Lower leg skin (tissue), 3 donors: ENCODE measurements around the gene RPH3AL.

Experiments
- POLR2A ChIP-seq, 2 donors: fragments of 450-650 bp; IDR thresholded peaks; one replicate each; pipeline ENCODE4 v1.6.1; 2016 to 2017; ENCODE audit warnings: antibody characterized with exemption in 2 of 2, mild to moderate bottlenecking in 1 of 2, moderate library complexity in 1 of 2
- TF ChIP-seq, protein P1 (sequence below), 3 donors: fragments of 450-650 bp; IDR thresholded peaks; one replicate each; pipeline ENCODE4 v1.5.1; 2016; ENCODE audit warnings: antibody characterized with exemption in 3 of 3, mild to moderate bottlenecking in 3 of 3, moderate library complexity in 2 of 3

DNA sequence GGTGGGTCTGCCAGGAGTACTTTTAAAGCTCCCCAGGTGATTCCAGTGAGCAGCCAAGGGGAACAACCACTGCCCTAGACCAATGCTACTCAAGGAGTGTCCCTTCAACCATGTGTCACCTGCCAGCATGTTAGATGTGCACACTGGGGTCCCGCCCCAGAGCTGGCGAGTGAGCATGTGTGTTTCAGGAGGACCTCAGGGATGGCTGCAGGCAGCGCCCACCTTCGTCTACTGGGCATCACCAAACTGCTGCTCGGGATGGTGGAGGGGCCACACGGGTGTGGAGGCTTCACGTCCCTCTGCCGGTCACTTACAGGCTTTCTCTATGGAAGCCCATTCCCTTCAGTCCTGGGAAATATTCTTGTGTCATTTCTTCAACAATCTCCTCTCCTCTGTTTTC is 142.2 kb downstream of the RPH3AL start:
- TF ChIP-seq, protein P1, sequence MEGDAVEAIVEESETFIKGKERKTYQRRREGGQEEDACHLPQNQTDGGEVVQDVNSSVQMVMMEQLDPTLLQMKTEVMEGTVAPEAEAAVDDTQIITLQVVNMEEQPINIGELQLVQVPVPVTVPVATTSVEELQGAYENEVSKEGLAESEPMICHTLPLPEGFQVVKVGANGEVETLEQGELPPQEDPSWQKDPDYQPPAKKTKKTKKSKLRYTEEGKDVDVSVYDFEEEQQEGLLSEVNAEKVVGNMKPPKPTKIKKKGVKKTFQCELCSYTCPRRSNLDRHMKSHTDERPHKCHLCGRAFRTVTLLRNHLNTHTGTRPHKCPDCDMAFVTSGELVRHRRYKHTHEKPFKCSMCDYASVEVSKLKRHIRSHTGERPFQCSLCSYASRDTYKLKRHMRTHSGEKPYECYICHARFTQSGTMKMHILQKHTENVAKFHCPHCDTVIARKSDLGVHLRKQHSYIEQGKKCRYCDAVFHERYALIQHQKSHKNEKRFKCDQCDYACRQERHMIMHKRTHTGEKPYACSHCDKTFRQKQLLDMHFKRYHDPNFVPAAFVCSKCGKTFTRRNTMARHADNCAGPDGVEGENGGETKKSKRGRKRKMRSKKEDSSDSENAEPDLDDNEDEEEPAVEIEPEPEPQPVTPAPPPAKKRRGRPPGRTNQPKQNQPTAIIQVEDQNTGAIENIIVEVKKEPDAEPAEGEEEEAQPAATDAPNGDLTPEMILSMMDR (IDR thresholded peaks at IDR 0.05): no peak
- TF ChIP-seq POLR2A (IDR thresholded peaks at IDR 0.05): no peak
